ENCODE data around the gene LSAMP.
A peak's percentile ranks its signal among the peaks of the same experiment; 100 is the strongest.

LSAMP gene

DNA sequence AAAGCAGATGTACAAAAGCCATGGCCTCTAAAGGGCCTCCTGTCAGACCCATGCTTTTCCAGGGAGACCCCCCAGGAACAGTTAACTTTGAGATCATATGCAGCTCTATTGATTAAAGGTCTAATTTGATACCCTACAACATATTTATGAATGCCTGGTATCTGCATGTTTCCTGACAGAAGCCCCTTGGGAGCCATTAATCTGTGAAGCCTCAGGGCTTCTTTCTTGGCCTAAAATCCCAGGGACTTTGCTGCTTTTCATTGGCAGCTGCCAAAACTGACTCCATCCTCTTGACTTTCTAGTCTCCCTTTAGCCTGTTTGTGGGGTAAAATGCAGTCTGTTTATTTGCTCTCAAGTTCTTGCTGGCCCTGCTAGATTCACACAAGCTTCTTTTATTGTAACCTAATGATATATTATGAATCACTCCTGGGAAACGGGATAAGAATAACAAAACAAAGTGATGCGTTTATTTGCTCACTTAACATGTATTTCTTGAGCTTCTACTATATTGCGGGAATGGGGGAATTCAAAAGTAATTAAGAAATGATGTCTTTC, 257.0 kb downstream of the LSAMP start:
- H3K4me3 ChIP-seq (ENCODE audit: control insufficient read depth, low read depth, low read length): no peak overlapping the region
- TF ChIP-seq, protein P1, sequence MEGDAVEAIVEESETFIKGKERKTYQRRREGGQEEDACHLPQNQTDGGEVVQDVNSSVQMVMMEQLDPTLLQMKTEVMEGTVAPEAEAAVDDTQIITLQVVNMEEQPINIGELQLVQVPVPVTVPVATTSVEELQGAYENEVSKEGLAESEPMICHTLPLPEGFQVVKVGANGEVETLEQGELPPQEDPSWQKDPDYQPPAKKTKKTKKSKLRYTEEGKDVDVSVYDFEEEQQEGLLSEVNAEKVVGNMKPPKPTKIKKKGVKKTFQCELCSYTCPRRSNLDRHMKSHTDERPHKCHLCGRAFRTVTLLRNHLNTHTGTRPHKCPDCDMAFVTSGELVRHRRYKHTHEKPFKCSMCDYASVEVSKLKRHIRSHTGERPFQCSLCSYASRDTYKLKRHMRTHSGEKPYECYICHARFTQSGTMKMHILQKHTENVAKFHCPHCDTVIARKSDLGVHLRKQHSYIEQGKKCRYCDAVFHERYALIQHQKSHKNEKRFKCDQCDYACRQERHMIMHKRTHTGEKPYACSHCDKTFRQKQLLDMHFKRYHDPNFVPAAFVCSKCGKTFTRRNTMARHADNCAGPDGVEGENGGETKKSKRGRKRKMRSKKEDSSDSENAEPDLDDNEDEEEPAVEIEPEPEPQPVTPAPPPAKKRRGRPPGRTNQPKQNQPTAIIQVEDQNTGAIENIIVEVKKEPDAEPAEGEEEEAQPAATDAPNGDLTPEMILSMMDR (IDR thresholded peaks at IDR 0.05; ENCODE audit: control insufficient read depth, insufficient read depth, low read depth, low read length, missing control alignments): no peak
- no peak for DNase-seq (ENCODE audit: low read depth)

DNA sequence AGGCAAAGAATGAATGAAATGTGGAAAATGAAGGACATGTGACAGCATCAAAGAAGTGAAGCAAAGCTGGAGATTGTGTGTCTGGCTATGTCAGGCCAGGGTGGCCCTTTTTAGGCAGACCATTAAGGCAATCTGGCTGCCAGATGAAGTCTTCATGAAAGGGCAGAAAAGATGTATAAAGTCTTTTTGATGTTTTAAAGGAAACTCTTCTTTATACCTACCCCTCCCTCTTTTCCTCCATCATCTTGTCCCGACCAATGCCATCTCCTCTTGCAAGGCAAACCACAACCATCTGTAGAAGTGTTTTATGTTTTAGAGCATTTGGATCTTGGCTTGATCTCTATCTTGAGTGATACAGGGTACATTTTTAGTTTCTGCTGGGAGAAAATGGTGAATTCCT, 259.2 kb downstream of the LSAMP start:
- no peak for DNase-seq (ENCODE audit: low read depth)
- no peak overlapping the region for H3K4me3 ChIP-seq (ENCODE audit: control insufficient read depth, low read depth, low read length)
- TF ChIP-seq, protein P1 (IDR thresholded peaks at IDR 0.05; ENCODE audit: control insufficient read depth, insufficient read depth, low read depth, low read length, missing control alignments): no peak

DNA sequence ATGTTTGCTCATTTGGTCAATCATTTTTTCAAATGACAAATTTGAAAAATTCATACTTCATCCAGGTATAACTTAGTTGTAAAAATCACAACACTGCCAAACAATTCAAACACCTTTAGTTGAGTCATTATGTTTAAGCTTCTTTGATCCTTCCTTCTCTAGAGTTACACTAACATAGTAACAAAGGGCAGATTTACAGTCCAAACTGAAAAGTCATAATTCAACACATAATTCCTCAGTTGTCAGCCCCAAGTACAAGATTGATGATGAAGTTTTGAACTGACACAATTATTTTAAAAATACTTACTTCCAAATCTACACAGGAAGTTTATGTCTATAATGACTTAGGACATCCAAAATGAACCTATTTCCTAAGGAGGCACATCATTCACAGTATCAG, 264.1 kb downstream of the LSAMP start:
- TF ChIP-seq, protein P1 (IDR thresholded peaks at IDR 0.05; ENCODE audit: control insufficient read depth, insufficient read depth, low read depth, low read length, missing control alignments): no peak
- DNase-seq (ENCODE audit: low read depth): no peak
- no peak overlapping the region for H3K4me3 ChIP-seq (ENCODE audit: control insufficient read depth, low read depth, low read length)

DNA sequence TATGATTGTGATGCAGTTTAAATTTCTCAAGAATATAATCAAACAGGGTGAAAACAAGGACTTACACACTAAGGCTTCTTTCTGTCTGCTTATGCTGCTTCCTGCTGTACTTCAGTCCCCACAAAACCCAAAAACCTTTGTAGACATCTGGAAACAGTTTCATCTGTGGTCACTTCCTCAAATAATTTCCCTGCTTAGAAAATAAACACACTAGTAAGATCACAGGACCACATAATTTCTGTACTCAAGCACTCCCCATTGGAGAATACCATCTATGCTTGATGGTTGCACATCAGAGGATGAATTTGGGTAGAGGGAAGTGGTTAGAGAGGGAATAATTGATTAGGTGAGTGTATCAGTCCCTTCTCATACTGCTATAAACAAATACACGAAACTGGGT, 266.2 kb downstream of the LSAMP start:
- peak; percentile 61 for DNase-seq (ENCODE audit: low read depth)
- TF ChIP-seq, protein P1 (IDR thresholded peaks at IDR 0.05; ENCODE audit: control insufficient read depth, insufficient read depth, low read depth, low read length, missing control alignments): no peak
- H3K4me3 ChIP-seq (ENCODE audit: control insufficient read depth, low read depth, low read length): no peak overlapping the region

DNA sequence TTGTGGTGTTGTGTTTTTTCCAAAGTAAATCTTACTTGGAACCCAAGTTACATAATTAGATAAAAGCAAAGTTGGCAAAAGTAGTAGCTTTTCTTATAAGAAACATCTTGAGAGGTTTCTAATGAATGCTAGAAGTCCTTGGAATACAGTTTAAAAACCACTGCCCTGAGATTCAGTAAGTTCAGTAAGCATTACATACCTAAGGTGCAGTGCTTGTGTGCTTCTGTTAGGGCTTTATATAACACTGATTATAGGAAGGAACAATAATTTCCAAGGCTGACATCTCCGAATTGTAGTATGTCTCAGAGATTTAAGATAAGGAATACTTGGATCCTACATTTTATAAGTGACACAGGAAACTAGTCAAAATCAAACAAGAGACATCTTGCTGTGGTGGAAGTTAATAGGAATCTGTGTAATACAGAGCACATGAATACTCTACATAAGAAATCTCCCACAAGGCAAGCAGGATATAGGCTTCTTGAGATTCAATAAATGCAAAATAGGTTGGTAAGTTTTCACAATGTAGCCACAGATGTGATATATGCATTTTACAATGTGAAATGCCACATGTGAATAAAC, 268.2 kb downstream of the LSAMP start:
- no peak overlapping the region for H3K4me3 ChIP-seq (ENCODE audit: control insufficient read depth, low read depth, low read length)
- TF ChIP-seq, protein P1 (IDR thresholded peaks at IDR 0.05; ENCODE audit: control insufficient read depth, insufficient read depth, low read depth, low read length, missing control alignments): no peak
- no peak for DNase-seq (ENCODE audit: low read depth)

DNA sequence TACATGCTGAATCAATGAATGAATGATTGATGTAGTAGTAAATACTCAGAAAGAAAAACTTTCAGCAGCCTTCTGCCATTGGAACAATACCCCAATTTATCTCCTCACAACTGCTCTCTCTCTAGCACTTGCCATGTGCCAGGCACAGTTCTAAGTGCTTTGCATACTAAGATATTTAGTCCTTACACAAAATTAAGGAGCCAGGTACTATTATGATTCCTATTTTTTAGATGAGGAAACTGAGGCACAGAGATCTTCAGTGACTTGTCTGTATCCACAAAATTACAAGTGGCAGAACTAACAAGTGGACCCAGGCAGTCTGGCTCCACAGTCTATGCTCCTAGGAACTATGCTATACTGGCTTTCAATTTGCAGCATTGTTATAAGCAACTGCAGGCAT, 279.2 kb downstream of the LSAMP start:
- no peak for DNase-seq (ENCODE audit: low read depth)
- H3K4me3 ChIP-seq (ENCODE audit: control insufficient read depth, low read depth, low read length): no peak overlapping the region
- TF ChIP-seq, protein P1 (IDR thresholded peaks at IDR 0.05; ENCODE audit: control insufficient read depth, insufficient read depth, low read depth, low read length, missing control alignments): no peak
